IPS-NIHi11 (cell line): ENCODE measurements around the gene AGT.
"Not testable (repeated sequence)": the region's sequence is repeated elsewhere in the genome, so short reads cannot be mapped to it uniquely, and the experiment has no call there.

Source experiments
- DNase-seq: peaks from one replicate; pipeline ENCODE4 v3.0.0; 2012; ENCODE audit warnings: mixed read lengths, low spot score

AGT gene

DNA sequence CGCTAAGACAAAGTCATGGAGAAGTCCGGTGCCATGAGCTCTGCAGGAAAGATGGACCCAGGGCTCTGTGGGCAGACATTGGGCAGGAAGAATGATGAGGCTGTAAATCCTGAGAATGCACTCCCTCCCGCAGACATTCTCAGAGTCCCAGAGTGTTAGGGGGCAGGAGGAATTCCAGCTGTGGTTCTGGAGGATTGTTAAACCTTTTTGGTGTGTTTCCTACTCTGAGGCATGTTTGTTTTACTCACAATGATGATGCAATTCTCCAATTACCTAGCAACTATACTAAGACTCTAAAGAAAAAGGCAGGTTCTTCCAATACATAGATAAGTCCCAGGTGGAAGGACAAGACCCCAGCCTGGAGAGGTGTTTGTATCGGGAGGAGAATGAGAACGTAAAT lies 30.5 kb upstream of the AGT start:
- no peak for DNase-seq

GRCh38 chr1:230743899-230744298 lies 30.0 kb upstream of the AGT start:
- DNase-seq, result no peak

DNA sequence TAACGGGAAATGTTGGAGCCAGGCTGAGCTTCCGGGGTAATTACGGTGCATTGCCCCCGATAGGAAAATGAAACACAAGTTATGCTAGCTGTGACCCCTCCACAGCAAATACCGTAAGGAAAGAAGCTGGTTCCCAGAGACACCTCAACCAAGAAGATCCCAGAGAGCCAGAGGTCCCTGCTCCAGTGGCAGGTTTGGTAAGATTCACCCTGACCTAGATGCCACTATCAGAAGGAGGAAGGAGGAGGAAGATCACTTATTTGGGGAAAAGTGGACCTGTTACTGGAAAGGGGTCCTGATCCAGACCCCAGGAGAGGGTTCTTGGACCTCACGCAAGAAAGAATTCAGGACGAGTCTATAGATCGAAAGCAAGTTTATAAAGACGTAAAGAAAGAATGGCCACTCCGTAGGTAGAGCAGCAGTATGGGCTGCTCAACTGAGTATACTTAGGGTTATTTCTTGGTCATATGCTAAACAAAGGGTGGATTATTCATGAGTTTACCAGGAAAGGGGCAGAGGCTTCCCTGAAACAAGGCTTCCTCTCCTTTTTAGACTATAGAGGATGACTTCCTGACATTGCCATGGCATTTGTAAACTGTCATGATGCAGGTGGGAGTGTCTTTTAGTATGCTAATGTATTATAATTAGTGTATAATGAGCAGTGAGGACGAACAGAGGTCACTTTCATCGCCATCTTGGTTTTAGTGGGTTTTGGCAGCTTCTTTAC lies 25.8 kb upstream of the AGT start:
- DNase-seq, result no peak

- no peak for DNase-seq
Observed at GRCh38 chr1:230737622-230738262, 23.8 kb upstream of the AGT start.

DNA sequence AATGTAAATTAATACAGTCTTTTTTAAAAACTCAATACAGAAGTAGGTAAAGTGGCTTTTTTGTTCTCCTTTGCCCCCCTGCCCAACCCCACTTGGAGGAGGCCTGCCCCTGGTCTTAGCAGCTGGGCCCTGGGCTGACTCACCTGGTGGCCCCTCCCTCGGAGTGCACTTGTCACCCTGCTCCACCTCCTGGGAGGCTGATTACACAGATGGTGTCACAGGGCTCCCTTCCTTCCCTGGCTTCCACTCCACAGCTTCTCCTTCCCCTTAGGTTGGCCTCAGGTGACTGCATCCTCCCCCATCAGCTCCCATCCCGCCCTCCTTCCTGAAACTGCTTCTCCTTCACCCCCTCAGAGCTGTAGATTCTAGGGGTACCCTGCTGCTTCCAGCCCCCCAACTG lies 21.5 kb upstream of the AGT start:
- no peak for DNase-seq

DNA sequence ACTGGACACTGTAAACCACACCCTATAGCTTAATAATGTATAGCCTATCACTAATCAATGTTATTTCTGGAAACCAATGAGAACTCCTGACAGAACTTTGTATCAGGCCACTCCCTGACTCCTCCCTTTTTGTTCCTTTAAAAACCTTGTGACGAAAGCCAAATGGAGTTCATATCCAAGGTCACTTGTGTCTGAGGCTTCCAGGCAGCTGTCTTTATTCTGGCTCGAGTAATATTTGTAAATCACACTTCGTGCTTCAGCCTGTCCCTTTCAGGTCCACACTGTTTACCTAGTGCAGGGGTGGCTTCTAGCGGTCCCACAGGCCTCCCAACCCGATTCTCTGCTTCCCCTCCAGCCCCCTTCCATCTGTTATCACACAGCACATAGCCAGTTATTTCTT lies 17.1 kb upstream of the AGT start:
- no peak for DNase-seq

DNA sequence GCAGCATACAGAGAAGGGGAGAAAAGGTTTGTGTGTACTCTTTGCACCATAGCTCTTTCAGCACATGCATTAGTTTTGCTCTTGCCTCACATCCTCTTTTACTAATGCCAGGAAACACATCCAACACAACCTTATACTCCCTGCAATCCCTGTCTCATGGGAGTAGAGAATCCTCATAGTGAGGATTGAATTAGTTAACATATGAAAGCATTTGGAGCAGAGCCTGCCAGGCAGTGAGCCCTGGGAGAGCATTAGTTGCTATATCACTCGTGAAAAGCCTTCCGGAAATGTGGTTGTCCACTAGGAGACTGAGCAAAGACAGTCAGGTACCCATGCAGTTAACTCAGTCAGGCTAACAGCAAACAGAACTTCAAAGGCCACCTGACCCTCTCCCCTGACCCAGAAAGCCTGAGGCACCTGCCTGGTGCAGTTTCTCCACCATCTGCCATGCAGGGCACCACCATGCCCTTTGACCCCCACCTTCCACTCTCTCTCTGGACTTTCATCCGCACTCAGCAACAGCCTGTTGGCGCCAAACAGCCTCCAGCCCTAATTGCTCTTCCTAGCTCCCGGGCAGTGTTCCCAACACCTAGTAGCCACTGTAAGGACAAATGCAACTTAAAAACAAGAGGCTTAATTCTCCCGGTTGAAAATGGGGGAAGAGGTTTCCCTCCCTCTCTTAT lies 14.9 kb upstream of the AGT start:
- DNase-seq, result no peak

DNA sequence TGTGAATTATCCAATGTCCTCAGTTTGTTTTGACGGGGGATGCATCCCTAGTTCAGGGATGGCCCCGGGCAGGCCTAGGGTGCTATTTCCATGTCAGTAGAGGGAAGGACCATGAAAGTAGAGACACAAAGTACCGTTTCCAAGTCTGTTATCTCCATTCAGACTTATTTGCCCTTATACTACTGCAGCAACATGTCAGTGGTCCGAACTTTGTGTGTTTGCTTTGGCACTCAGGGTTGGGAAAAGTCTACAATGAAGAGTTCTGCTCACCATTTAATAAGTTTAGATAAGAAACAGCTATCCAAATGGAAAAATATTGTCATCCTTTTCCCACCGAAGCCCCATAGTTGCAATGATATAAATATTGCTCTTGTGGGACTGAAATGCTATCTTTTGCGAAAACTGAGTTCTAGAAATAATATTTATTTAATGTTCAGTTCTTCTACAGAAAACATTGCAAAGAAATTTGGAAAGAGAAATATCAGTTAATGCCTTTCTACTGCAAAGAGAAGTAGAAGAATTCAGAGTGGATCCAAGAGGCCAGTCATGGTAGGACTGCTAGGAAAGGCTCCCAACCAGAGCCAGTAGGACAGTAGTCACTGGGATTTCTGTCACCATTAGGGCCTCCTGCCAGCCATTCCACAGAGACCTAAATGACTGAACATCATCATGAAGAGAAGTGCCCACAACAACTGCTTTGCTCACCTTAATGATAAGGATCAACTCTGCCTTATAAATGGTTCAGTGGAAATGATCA lies 11.5 kb upstream of the AGT start:
- no peak for DNase-seq

GRCh38 chr1:230721849-230722522 lies 8.1 kb upstream of the AGT start:
- not testable (repeated sequence) for DNase-seq

DNA sequence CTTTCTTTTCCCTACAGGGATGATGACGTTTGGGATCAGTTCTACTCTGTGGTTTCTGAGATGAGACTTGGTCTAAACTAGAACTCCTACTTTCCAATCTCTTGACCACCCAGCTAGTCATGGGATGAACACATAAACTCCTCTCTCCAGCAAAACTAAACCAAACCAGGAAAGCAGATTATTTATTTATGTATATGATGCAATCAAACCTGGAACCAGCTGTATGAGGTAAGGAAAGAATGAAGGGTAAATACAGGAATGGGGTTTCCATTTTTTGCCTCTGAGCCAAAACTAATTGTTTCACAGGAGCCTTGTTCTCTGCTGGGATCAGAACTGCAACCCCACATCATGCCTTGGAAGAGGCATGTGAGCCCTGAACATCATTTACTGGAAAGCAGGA lies 3.3 kb upstream of the AGT start:
- DNase-seq, result no peak

GRCh38 chr1:230716453-230716852 lies 2.5 kb upstream of the AGT start:
- DNase-seq, result not testable (repeated sequence)

- no peak for DNase-seq
Observed at GRCh38 chr1:230715510-230715909, 1.6 kb upstream of the AGT start.

DNA sequence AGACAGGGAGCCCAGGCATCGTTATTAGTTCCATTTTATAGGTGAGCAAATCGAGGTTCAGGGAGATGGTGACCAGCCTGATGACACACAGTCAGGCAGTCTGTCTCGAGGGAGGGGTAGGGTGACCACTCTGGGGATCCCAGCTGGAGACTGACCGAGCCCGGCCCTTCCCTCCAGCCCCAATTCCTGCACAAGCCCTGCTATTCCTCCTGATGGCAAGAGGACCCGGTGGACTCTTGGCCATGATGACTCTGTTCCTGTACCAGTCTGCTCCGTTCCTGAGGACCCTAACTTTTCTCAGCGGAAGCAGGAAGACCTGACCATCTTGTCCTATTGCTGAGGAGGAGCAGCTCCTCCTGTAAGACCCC lies 391 bp downstream of the AGT start:
- no peak for DNase-seq

DNA sequence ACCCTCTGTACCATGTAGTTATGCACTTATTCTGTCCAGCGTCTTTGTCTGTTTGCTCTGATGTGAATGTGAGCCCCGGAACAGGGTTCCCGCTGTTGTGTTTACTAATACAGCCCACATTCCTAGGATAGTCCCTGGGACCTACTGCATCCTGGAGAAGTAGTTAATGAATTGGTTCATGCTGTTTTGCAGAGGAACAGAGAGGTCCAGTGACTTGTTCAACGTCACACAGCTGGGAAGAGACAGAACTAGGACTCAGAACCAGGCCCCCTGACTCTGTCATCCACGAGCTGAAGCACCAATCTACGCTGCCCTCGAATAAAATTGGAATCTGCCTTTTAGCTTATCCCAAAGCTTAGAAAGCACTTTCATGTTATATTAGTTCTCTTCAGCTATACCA lies 784 bp downstream of the AGT start:
- no peak for DNase-seq

DNA sequence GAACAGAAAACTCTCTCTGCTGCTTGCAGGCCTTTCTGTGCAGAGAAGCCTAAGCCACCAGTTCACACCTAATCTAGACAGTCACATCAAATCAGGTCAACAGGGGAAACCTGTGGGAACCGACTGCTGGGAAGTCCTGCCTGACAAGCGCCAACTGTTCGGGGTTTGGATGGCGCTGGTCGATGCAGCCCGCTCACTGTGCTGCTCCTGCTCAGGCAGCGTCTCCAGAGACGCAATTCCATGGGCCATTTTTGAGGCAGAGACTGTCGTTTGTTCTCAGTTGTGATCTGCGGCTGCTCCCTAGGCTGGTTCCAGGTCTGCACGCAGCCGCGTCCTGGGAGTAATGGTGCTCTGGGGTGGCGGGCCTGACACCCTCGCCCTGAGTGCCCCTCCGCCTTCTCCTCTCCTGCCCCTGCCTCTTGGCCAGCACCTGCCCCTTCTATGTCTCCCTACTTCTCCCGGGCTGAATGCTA lies 1.4 kb downstream of the AGT start:
- DNase-seq, result no peak

DNA sequence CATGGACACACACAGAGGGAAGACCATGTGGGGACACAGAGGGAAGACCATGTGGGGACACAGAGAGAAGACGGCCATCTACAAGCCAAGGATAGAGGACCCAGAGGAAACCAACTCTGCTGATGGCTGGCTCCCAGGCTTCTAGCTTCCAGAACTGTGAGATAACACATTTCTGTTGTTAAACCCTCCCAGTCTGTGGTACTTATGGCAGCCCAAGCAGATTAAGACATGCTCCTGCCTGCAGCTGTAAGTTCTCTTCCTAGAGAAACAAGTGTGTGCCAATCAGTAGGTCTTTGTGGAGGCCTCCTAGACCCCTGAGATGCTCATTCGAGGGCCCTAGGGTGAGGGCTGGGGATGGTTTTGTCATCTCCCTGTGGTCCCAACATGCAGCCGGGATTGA lies 2.7 kb downstream of the AGT start:
- no peak for DNase-seq

- no peak for DNase-seq
Observed at GRCh38 chr1:230710543-230710904, 3.4 kb downstream of the AGT start.

GRCh38 chr1:230709619-230710542 lies 4.0 kb downstream of the AGT start:
- no peak for DNase-seq

DNA sequence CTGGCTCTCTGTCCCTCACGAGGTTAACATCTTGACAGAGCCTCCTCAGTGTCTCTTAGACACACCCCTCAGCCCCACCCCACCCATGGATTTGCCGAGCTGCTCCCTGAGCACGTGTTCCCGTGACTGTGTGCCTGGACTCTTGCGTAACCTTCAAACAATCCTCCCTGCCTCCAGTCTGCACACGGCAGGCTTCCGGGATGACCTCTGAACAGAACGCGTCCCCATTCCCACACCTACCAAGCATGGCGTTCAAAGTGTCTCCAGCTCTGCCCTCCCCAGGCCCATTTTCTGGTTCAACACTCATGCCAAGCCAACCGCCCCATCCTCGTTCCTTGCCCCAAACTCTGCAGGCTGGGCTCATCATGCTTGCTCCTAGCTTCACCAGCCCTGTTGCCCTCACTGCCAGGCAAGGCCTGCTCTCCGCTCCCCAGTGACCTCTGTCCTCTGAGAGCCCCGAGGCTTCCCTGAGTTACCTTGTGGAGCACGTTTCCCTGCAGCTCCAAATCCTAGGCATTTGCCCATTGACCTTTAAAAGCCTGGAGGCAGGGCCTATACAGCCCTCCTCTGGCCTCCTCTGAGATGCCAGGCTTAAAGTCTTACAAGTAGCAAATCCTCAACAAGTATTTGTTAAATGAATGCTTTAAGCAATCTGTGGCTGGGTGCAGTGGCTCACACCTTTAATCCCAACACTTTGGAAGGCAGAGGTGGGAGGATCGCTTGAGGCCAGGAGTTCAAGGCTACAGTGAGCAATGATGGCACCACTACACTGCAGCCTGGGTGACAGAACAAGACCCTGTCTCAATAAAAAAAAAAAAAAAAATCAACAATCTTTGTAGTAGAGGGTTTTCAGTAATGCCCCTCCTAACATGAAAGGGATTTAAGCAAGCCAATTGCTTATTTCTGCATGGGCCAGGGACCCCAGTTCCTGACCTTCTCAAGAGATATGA lies 5.0 kb downstream of the AGT start:
- DNase-seq, result no peak
